ENCODE data around the gene UGT2B11. TPM values are rescaled to one million over a fixed set of nuclear protein-coding genes. Genes with fewer than 3 reads are reported as not detected.
"Not testable (repeated sequence)": the region's sequence is repeated elsewhere in the genome, so short reads cannot be mapped to it uniquely, and the experiment has no call there.

Gene UGT2B11
- total RNA-seq, 1 donor from 2014 or later, result not detected

- DNase-seq (ENCODE audit: low spot score), result not testable (repeated sequence)
These were observed 44.1 kb downstream of the UGT2B11 start for GRCh38 chr4:69170233-69171134.

GRCh38 chr4:69169171-69169570 lies 45.4 kb downstream of the UGT2B11 start:
- DNase-seq (ENCODE audit: low spot score), result not testable (repeated sequence)

- no peak for DNase-seq (ENCODE audit: low spot score)
These were observed 47.2 kb downstream of the UGT2B11 start for GRCh38 chr4:69167300-69167699.

- DNase-seq (ENCODE audit: low spot score), result not testable (repeated sequence)
These were observed 48.2 kb downstream of the UGT2B11 start for GRCh38 chr4:69166376-69166775.

GRCh38 chr4:69165707-69166106 lies 48.8 kb downstream of the UGT2B11 start:
- DNase-seq (ENCODE audit: low spot score), result not testable (repeated sequence)

GRCh38 chr4:69156913-69157312 lies 57.6 kb downstream of the UGT2B11 start:
- DNase-seq (ENCODE audit: low spot score), result no peak

GRCh38 chr4:69154021-69154420 lies 60.5 kb downstream of the UGT2B11 start:
- no peak for DNase-seq (ENCODE audit: low spot score)

Other genes with a start within 250 kb of the UGT2B11 start
- gene UGT2B7, start 118.3 kb downstream of the UGT2B11 start, total RNA-seq, result 15.7 TPM
- gene UGT2B28, start 65.7 kb upstream of the UGT2B11 start, total RNA-seq, result not detected

Data from ureter (tissue), 1 donor.